HEK293 (cell line): Measurements from ENCODE around the gene CBX7.
A peak's percentile ranks its signal among the peaks of the same experiment; 100 is the strongest.

Experiments used
- BCL6B ChIP-seq: fragments of 450-650 bp; formaldehyde crosslinking; IDR thresholded peaks from 2 replicates; pipeline ENCODE4 v1.5.1; 2017; ENCODE audit warnings: missing biosample characterization, missing genetic modification characterization
- KLF10 ChIP-seq: fragments of 450-650 bp; IDR thresholded peaks from 2 replicates; pipeline ENCODE4 v1.5.1; 2018; ENCODE audit warnings: missing biosample characterization, mild to moderate bottlenecking, missing genetic modification characterization
- MEIS1 ChIP-seq: sonication (generic); formaldehyde crosslinking; IDR thresholded peaks from 2 replicates; pipeline ENCODE4 v1.8.1; 2022; ENCODE audit warnings: missing genetic modification reagents, mild to moderate bottlenecking, borderline replicate concordance
- TCF7L2 ChIP-seq: IDR thresholded peaks from 2 replicates; pipeline ENCODE4 v1.6.1; 2011; ENCODE audit warnings: low read depth, mild to moderate bottlenecking, inconsistent platforms, low read length, moderate library complexity, borderline replicate concordance
- ZBTB10 ChIP-seq: fragments of 450-650 bp; formaldehyde crosslinking; IDR thresholded peaks from 2 replicates; pipeline ENCODE4 v1.5.1; 2016; ENCODE audit warnings: missing biosample characterization, missing genetic modification characterization
- ZBTB21 ChIP-seq: fragments of 450-650 bp; formaldehyde crosslinking; IDR thresholded peaks from 2 replicates; pipeline ENCODE4 v1.5.1; 2017; ENCODE audit warnings: missing biosample characterization, missing genetic modification characterization
- ZBTB49 ChIP-seq: fragments of 450-650 bp; formaldehyde crosslinking; IDR thresholded peaks from 2 replicates; pipeline ENCODE4 v1.5.1; 2016; ENCODE audit warnings: missing biosample characterization, missing genetic modification characterization, low read depth
- ZBTB8A ChIP-seq: fragments of 450-650 bp; formaldehyde crosslinking; IDR thresholded peaks from 2 replicates; pipeline ENCODE4 v1.5.1; 2016; ENCODE audit warnings: missing biosample characterization, missing genetic modification characterization
- ZFP37 ChIP-seq: fragments of 450-650 bp; formaldehyde crosslinking; IDR thresholded peaks from 2 replicates; pipeline ENCODE4 v1.5.1; 2016; ENCODE audit warnings: missing biosample characterization, missing genetic modification characterization
- ZNF132 ChIP-seq: fragments of 450-650 bp; formaldehyde crosslinking; IDR thresholded peaks from 2 replicates; pipeline ENCODE4 v1.5.1; 2017; ENCODE audit warnings: missing biosample characterization, missing genetic modification characterization, borderline replicate concordance
- ZNF133 ChIP-seq: fragments of 450-650 bp; formaldehyde crosslinking; IDR thresholded peaks from 2 replicates; pipeline ENCODE4 v1.5.1; 2016; ENCODE audit warnings: missing biosample characterization, missing genetic modification characterization
- ZNF155 ChIP-seq: fragments of 450-650 bp; formaldehyde crosslinking; IDR thresholded peaks from 2 replicates; pipeline ENCODE4 v1.5.1; 2016; ENCODE audit warnings: missing biosample characterization, missing genetic modification characterization
- ZNF174 ChIP-seq: fragments of 450-650 bp; formaldehyde crosslinking; IDR thresholded peaks from 2 replicates; pipeline ENCODE4 v1.5.0; 2017; ENCODE audit warnings: missing biosample characterization, mild to moderate bottlenecking, missing genetic modification characterization
- ZNF175 ChIP-seq: fragments of 450-650 bp; formaldehyde crosslinking; IDR thresholded peaks from 2 replicates; pipeline ENCODE4 v1.5.1; 2016; ENCODE audit warnings: missing biosample characterization, missing genetic modification characterization
- ZNF223 ChIP-seq: fragments of 450-650 bp; formaldehyde crosslinking; IDR thresholded peaks from 2 replicates; pipeline ENCODE4 v1.5.1; 2016; ENCODE audit warnings: missing biosample characterization, missing genetic modification characterization
- ZNF26 ChIP-seq: fragments of 450-650 bp; formaldehyde crosslinking; IDR thresholded peaks from 2 replicates; pipeline ENCODE4 v1.5.1; 2016; ENCODE audit warnings: missing biosample characterization, missing genetic modification characterization
- ZNF394 ChIP-seq: fragments of 450-650 bp; formaldehyde crosslinking; IDR thresholded peaks from 2 replicates; pipeline ENCODE4 v1.5.1; 2016; ENCODE audit warnings: missing biosample characterization, missing genetic modification characterization, mild to moderate bottlenecking, moderate library complexity, borderline replicate concordance
- ZNF398 ChIP-seq: fragments of 450-650 bp; formaldehyde crosslinking; IDR thresholded peaks from 2 replicates; pipeline ENCODE4 v1.5.1; 2017; ENCODE audit warnings: missing biosample characterization, missing genetic modification characterization
- ZNF426 ChIP-seq: fragments of 450-650 bp; formaldehyde crosslinking; IDR thresholded peaks from 2 replicates; pipeline ENCODE4 v1.5.1; 2017; ENCODE audit warnings: missing biosample characterization, missing genetic modification characterization, mild to moderate bottlenecking, inconsistent platforms, moderate library complexity
- ZNF521 ChIP-seq: fragments of 450-650 bp; formaldehyde crosslinking; IDR thresholded peaks from 2 replicates; pipeline ENCODE4 v1.5.1; 2017; ENCODE audit warnings: missing biosample characterization, mild to moderate bottlenecking, missing genetic modification characterization
- ZNF548 ChIP-seq: fragments of 450-650 bp; formaldehyde crosslinking; IDR thresholded peaks from 2 replicates; pipeline ENCODE4 v1.5.1; 2016; ENCODE audit warnings: missing biosample characterization, missing genetic modification characterization
- ZNF561 ChIP-seq: fragments of 450-650 bp; IDR thresholded peaks from 2 replicates; pipeline ENCODE4 v1.5.1; 2018; ENCODE audit warnings: missing biosample characterization, missing genetic modification characterization, borderline replicate concordance
- ZNF580 ChIP-seq: fragments of 450-650 bp; formaldehyde crosslinking; IDR thresholded peaks from 2 replicates; pipeline ENCODE4 v1.5.1; 2016; ENCODE audit warnings: missing biosample characterization, missing genetic modification characterization
- ZNF692 ChIP-seq: fragments of 450-650 bp; formaldehyde crosslinking; IDR thresholded peaks from 2 replicates; pipeline ENCODE4 v1.5.1; 2016; ENCODE audit warnings: missing biosample characterization, missing genetic modification characterization
- ZNF701 ChIP-seq: fragments of 450-650 bp; formaldehyde crosslinking; IDR thresholded peaks from 2 replicates; pipeline ENCODE4 v1.5.1; 2016; ENCODE audit warnings: missing biosample characterization, missing genetic modification characterization
- ZSCAN18 ChIP-seq: fragments of 450-650 bp; formaldehyde crosslinking; IDR thresholded peaks from 2 replicates; pipeline ENCODE4 v1.5.1; 2016; ENCODE audit warnings: missing biosample characterization, missing genetic modification characterization

Gene CBX7

GRCh38 chr22:39170825-39171622, 18.5 kb upstream of the CBX7 start (continued):
- TF ChIP-seq ZNF692 (peak; percentile 83), ZFP37 (tag by site-specific recombination) (no peak), ZNF548 (no peak), ZNF580 (no peak), ZBTB49 (tag by site-specific recombination) (no peak), ZNF133 (no peak), ZNF426 (no peak), ZNF175 (tag by site-specific recombination) (no peak), ZNF561 (tag by site-specific recombination) (no peak), ZNF398 (no peak), ZNF174 (no peak), ZNF521 (tag by site-specific recombination) (no peak), MEIS1 (no peak), ZBTB8A (tag by site-specific recombination) (no peak), KLF10 (tag by site-specific recombination) (0 out of 2 replicates have a peak, but pooled peaks have one; percentile 33), ZBTB21 (tag by site-specific recombination) (no peak), ZNF223 (no peak), ZNF155 (tag by site-specific recombination) (no peak), ZNF132 (tag by site-specific recombination) (no peak), TCF7L2 (no peak), ZBTB10 (tag by site-specific recombination) (no peak), ZNF26 (tag by site-specific recombination) (no peak), ZSCAN18 (tag by site-specific recombination) (no peak), ZNF701 (tag by site-specific recombination) (no peak), ZNF394 (tag by site-specific recombination) (no peak), BCL6B (no peak)
